Measurements from ENCODE around the gene LACRT. TPM values are rescaled to one million over a fixed set of nuclear protein-coding genes. Genes with fewer than 3 reads are reported as not detected.

LACRT gene
- total and polyA plus RNA-seq, 2 donors (not counting 1 experiment from before 2014, with no cell fraction given), result not detected

GRCh38 chr12:54584128-54584527, 50.6 kb downstream of the LACRT start:
- ATAC-seq (ENCODE audit: low read depth), result no peak
- no peaks in the 10 kb centered on the region for H3K9me3 Mint-ChIP-seq (ENCODE audit: insufficient read depth)
- no peak for TF ChIP-seq EZH2 (IDR thresholded peaks at IDR 0.05; ENCODE audit: borderline replicate concordance, insufficient read depth, low read depth, low read length, poor library complexity, severe bottlenecking)
- TF ChIP-seq CTCF (IDR thresholded peaks at IDR 0.05), result no peak

GRCh38 chr12:54583726-54584125, 51.0 kb downstream of the LACRT start:
- DNase-seq, result no peak
- Mint-ChIP-seq H3K9me3 (ENCODE audit: insufficient read depth) (no peaks in the 10 kb centered on the region), H3K27ac (no peak overlapping the region), H3K4me3 (no peak overlapping the region), H3K27me3 (peaks cover 42% of the 10 kb centered on the region), H3K4me1 (peaks cover 7% of the 10 kb centered on the region)
- Histone ChIP-seq H3K9me3 (ENCODE audit: control extremely low read depth in 1 of 3, control insufficient read depth in 2 of 3, insufficient read depth in 1 of 3, low read length in 2 of 3) (no peaks in the 10 kb centered on the region), H4K20me1 (ENCODE audit: control insufficient read depth, insufficient read depth, low read length, poor library complexity, severe bottlenecking) (no peaks in the 10 kb centered on the region), H3K4me1 (ENCODE audit: control insufficient read depth in 2 of 2, insufficient read depth in 2 of 2, low read length in 2 of 2) (peaks cover 6 to 10% of the 10 kb centered on the region in 2 donors), H3K4me2 (replicated peaks; ENCODE audit: low read depth, low read length, poor library complexity, severe bottlenecking) (no peak overlapping the region), H3K27me3 (replicated peaks in 1 of 4; ENCODE audit: control extremely low read depth in 1 of 4, control insufficient read depth in 3 of 4, insufficient read depth in 4 of 4, low read length in 3 of 4) (peaks cover 0 to 30% (median 7%) of the 10 kb centered on the region in 4 experiments), H2AFZ (ENCODE audit: insufficient read depth, low read depth, low read length, poor library complexity, severe bottlenecking) (no peak overlapping the region), H3K27ac (ENCODE audit: low read length in 2 of 2) (no peak overlapping the region), H3K36me3 (replicated peaks in 1 of 2; ENCODE audit: control extremely low read depth in 1 of 2, control insufficient read depth in 1 of 2, extremely low read depth in 1 of 2, insufficient read depth in 2 of 2, low read length in 1 of 2) (no peaks in the 10 kb centered on the region), H3K79me2 (ENCODE audit: control insufficient read depth, insufficient read depth, low read length) (no peaks in the 10 kb centered on the region), H3K9ac (ENCODE audit: low read length) (no peak overlapping the region), H3K4me3 (ENCODE audit: control extremely low read depth in 1 of 5, extremely low read depth in 1 of 5, insufficient read depth in 1 of 5, low read depth in 2 of 5, low read length in 4 of 5) (no peak overlapping the region)
- CTCF ChIA-PET, result interaction anchor here (1.6 to 1.8 kb wide), 2 partner anchors 10 to 13 kb away, joined by 3 to 8 read pairs; no protein-coding TSS in a partner anchor
- POLR2A ChIA-PET, result no interaction called here
- intact Hi-C loops (cut with micrococcal nuclease), result no loop called here
- ATAC-seq (ENCODE audit: low read depth), result no peak
- TF ChIP-seq EZH2 (IDR thresholded peaks at IDR 0.05; ENCODE audit: borderline replicate concordance, insufficient read depth, low read depth, low read length, poor library complexity, severe bottlenecking) (no peak), CTCF (IDR thresholded peaks at IDR 0.05) (no peak)
- WGBS (ENCODE audit: insufficient coverage), result 95% methylated on average over 2 of the region's 4 CpGs

More at GRCh38 chr12:54584128-54584527, 50.6 kb downstream of the LACRT start:
- no peak overlapping the region for H3K27ac Mint-ChIP-seq
- H4K20me1 ChIP-seq (ENCODE audit: control insufficient read depth, insufficient read depth, low read length, poor library complexity, severe bottlenecking), result no peaks in the 10 kb centered on the region
- no peaks in the 10 kb centered on the region for H3K36me3 ChIP-seq (replicated peaks in 1 of 2; ENCODE audit: control extremely low read depth in 1 of 2, control insufficient read depth in 1 of 2, extremely low read depth in 1 of 2, insufficient read depth in 2 of 2, low read length in 1 of 2)
- DNase-seq, result no peak
- no peak overlapping the region for H3K4me2 ChIP-seq (replicated peaks; ENCODE audit: low read depth, low read length, poor library complexity, severe bottlenecking)
- H3K79me2 ChIP-seq (ENCODE audit: control insufficient read depth, insufficient read depth, low read length), result no peaks in the 10 kb centered on the region
- no peaks in the 10 kb centered on the region for H3K9me3 ChIP-seq (ENCODE audit: control extremely low read depth in 1 of 3, control insufficient read depth in 2 of 3, insufficient read depth in 1 of 3, low read length in 2 of 3)
- POLR2A ChIA-PET, result no interaction called here
- no peak overlapping the region for H3K9ac ChIP-seq (ENCODE audit: low read length)
- peaks cover 11% of the 10 kb centered on the region for H3K4me1 Mint-ChIP-seq
- intact Hi-C loops (cut with micrococcal nuclease), result no loop called here
- no peak overlapping the region for H3K4me3 Mint-ChIP-seq
- peaks cover 46% of the 10 kb centered on the region for H3K27me3 Mint-ChIP-seq
- H3K4me3 ChIP-seq (ENCODE audit: control extremely low read depth in 1 of 5, extremely low read depth in 1 of 5, insufficient read depth in 1 of 5, low read depth in 2 of 5, low read length in 4 of 5), result no peak overlapping the region
- CTCF ChIA-PET, result interaction anchor here (1.6 to 1.8 kb wide), 2 partner anchors 10 to 12 kb away, joined by 3 to 8 read pairs; no protein-coding TSS in a partner anchor
- H2AFZ ChIP-seq (ENCODE audit: insufficient read depth, low read depth, low read length, poor library complexity, severe bottlenecking), result no peak overlapping the region
- 100% methylated on average over 2 of the region's 9 CpGs for WGBS (ENCODE audit: insufficient coverage)
- H3K4me1 ChIP-seq (ENCODE audit: control insufficient read depth in 2 of 2, insufficient read depth in 2 of 2, low read length in 2 of 2), result peaks cover 10 to 12% of the 10 kb centered on the region in 2 donors
- H3K27me3 ChIP-seq (replicated peaks in 1 of 4; ENCODE audit: control extremely low read depth in 1 of 4, control insufficient read depth in 3 of 4, insufficient read depth in 4 of 4, low read length in 3 of 4), result peaks cover 0 to 34% (median 11%) of the 10 kb centered on the region in 4 experiments
- no peak overlapping the region for H3K27ac ChIP-seq (ENCODE audit: low read length in 2 of 2)
